HEK293 (cell line): ENCODE measurements around the gene NFIB.
A peak's percentile ranks its signal among the peaks of the same experiment; 100 is the strongest.

Source experiments
- IKZF3 ChIP-seq: fragments of 450-650 bp; IDR thresholded peaks from 2 replicates; pipeline ENCODE4 v1.5.0; 2018; ENCODE audit warnings: missing biosample characterization, mild to moderate bottlenecking, missing genetic modification characterization, moderate library complexity
- INSM2 ChIP-seq: fragments of 450-650 bp; formaldehyde crosslinking; IDR thresholded peaks from 2 replicates; pipeline ENCODE4 v1.5.1; 2016; ENCODE audit warnings: missing biosample characterization, missing genetic modification characterization
- PRDM4 ChIP-seq: fragments of 450-650 bp; formaldehyde crosslinking; IDR thresholded peaks from 2 replicates; pipeline ENCODE4 v1.5.1; 2017; ENCODE audit warnings: missing biosample characterization, missing genetic modification characterization
- PRDM6 ChIP-seq: fragments of 450-650 bp; formaldehyde crosslinking; IDR thresholded peaks from 2 replicates; pipeline ENCODE4 v1.5.1; 2017; ENCODE audit warnings: missing biosample characterization, missing genetic modification characterization
- SCRT2 ChIP-seq: fragments of 450-650 bp; formaldehyde crosslinking; IDR thresholded peaks from 2 replicates; pipeline ENCODE4 v1.5.1; 2016; ENCODE audit warnings: missing biosample characterization, missing genetic modification characterization
- ZFP69B ChIP-seq: fragments of 450-650 bp; formaldehyde crosslinking; IDR thresholded peaks from 2 replicates; pipeline ENCODE4 v1.5.1; 2016; ENCODE audit warnings: missing biosample characterization, missing genetic modification characterization
- ZIC2 ChIP-seq: fragments of 450-650 bp; formaldehyde crosslinking; IDR thresholded peaks from 2 replicates; pipeline ENCODE4 v1.5.1; 2016; ENCODE audit warnings: missing biosample characterization, missing genetic modification characterization
- ZNF112 ChIP-seq: fragments of 450-650 bp; formaldehyde crosslinking; IDR thresholded peaks from 2 replicates; pipeline ENCODE4 v1.5.0; 2017; ENCODE audit warnings: missing biosample characterization, missing genetic modification characterization
- ZNF114 ChIP-seq: fragments of 450-650 bp; formaldehyde crosslinking; IDR thresholded peaks from 2 replicates; pipeline ENCODE4 v1.5.0; 2017; ENCODE audit warnings: missing biosample characterization, missing genetic modification characterization
- ZNF121 ChIP-seq: fragments of 450-650 bp; formaldehyde crosslinking; IDR thresholded peaks from 2 replicates; pipeline ENCODE4 v1.5.1; 2016; ENCODE audit warnings: missing biosample characterization, missing genetic modification characterization
- ZNF155 ChIP-seq: fragments of 450-650 bp; formaldehyde crosslinking; IDR thresholded peaks from 2 replicates; pipeline ENCODE4 v1.5.1; 2016; ENCODE audit warnings: missing biosample characterization, missing genetic modification characterization
- ZNF16 ChIP-seq: fragments of 450-650 bp; formaldehyde crosslinking; IDR thresholded peaks from 2 replicates; pipeline ENCODE4 v1.5.1; 2016; ENCODE audit warnings: low read depth, missing biosample characterization, missing genetic modification characterization
- ZNF18 ChIP-seq: fragments of 450-650 bp; formaldehyde crosslinking; IDR thresholded peaks from 2 replicates; pipeline ENCODE4 v1.5.1; 2016; ENCODE audit warnings: missing biosample characterization, missing genetic modification characterization
- ZNF214 ChIP-seq: fragments of 450-650 bp; formaldehyde crosslinking; IDR thresholded peaks from 2 replicates; pipeline ENCODE4 v1.5.1; 2017; ENCODE audit warnings: missing biosample characterization, mild to moderate bottlenecking, missing genetic modification characterization, borderline replicate concordance
- ZNF23 ChIP-seq: fragments of 450-650 bp; formaldehyde crosslinking; IDR thresholded peaks from 2 replicates; pipeline ENCODE4 v1.5.1; 2016; ENCODE audit warnings: missing biosample characterization, missing genetic modification characterization, borderline replicate concordance
- ZNF394 ChIP-seq: fragments of 450-650 bp; formaldehyde crosslinking; IDR thresholded peaks from 2 replicates; pipeline ENCODE4 v1.5.1; 2016; ENCODE audit warnings: missing biosample characterization, missing genetic modification characterization, mild to moderate bottlenecking, moderate library complexity, borderline replicate concordance
- ZNF423 ChIP-seq: fragments of 450-650 bp; formaldehyde crosslinking; IDR thresholded peaks from 2 replicates; pipeline ENCODE4 v1.5.1; 2016; ENCODE audit warnings: missing biosample characterization, missing genetic modification characterization
- ZNF664 ChIP-seq: fragments of 450-650 bp; formaldehyde crosslinking; IDR thresholded peaks from 2 replicates; pipeline ENCODE4 v1.5.1; 2016; ENCODE audit warnings: missing biosample characterization, missing genetic modification characterization
- ZNF776 ChIP-seq: fragments of 450-650 bp; formaldehyde crosslinking; IDR thresholded peaks from 2 replicates; pipeline ENCODE4 v1.5.0; 2017; ENCODE audit warnings: missing biosample characterization, missing genetic modification characterization, borderline replicate concordance
- ZSCAN30 ChIP-seq: fragments of 450-650 bp; IDR thresholded peaks from 2 replicates; pipeline ENCODE4 v1.5.1; 2018; ENCODE audit warnings: missing biosample characterization, mild to moderate bottlenecking, missing genetic modification characterization, moderate library complexity
- TF ChIP-seq, protein P1 (sequence below): fragments of 450-650 bp; formaldehyde crosslinking; IDR thresholded peaks from 2 replicates; pipeline ENCODE4 v1.5.1; 2016; ENCODE audit warnings: missing biosample characterization, missing genetic modification characterization
- TF ChIP-seq, protein P2 (sequence below): fragments of 450-650 bp; formaldehyde crosslinking; IDR thresholded peaks from 2 replicates; pipeline ENCODE4 v1.5.1; 2016; ENCODE audit warnings: missing biosample characterization, missing genetic modification characterization, borderline replicate concordance
- TF ChIP-seq, protein P3 (sequence below): fragments of 450-650 bp; formaldehyde crosslinking; IDR thresholded peaks from 2 replicates; pipeline ENCODE4 v1.5.1; 2016; ENCODE audit warnings: missing biosample characterization, missing genetic modification characterization

Gene NFIB

DNA sequence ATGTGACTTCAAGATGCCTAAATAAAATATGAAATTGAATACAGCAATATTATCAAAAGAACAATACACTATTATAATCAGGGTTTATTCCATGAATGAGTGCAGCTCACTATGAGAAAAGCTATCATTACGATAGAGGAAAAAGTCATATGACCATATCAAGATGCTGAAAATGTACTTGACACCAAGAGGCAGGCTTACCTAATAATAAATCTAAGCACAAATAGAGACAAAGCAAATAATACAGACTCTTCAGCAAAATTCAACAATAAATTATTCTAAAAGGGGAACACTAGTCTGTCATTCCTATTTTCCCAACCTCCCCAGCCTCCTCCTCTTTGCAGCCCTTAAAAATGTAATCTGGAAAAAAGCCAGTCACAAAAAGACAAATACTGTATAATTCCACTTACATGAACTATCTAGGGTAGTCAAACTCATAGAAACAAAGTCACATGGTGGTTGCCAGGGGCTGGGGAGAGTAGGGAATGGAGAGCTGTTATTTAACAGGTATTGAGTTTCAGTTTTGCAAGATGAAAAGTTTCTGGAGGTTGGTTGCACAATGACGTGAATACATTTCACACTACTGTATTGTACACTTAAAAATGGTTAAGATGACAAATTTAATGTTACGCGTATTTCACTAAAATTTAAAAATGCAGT is 148.4 kb downstream of the NFIB start (continued):
- TF ChIP-seq ZNF18 (tag by site-specific recombination) (no peak), ZNF114 (tag by site-specific recombination) (no peak), ZNF23 (no peak), ZNF776 (tag by site-specific recombination) (no peak), ZNF155 (tag by site-specific recombination) (no peak), PRDM6 (tag by site-specific recombination) (peak; percentile 72), SCRT2 (tag by site-specific recombination) (no peak), ZNF121 (tag by site-specific recombination) (no peak), IKZF3 (tag by site-specific recombination) (0 out of 2 replicates have a peak, but pooled peaks have one; percentile 10), ZNF664 (tag by site-specific recombination) (no peak), ZNF214 (tag by site-specific recombination) (no peak), ZNF423 (tag by site-specific recombination) (no peak), ZFP69B (tag by site-specific recombination) (no peak), ZNF16 (tag by site-specific recombination) (no peak), ZIC2 (tag by site-specific recombination) (no peak), ZNF394 (tag by site-specific recombination) (no peak), INSM2 (tag by site-specific recombination) (no peak), ZNF112 (tag by site-specific recombination) (no peak), ZSCAN30 (no peak), PRDM4 (tag by site-specific recombination) (no peak)
- TF ChIP-seq, protein P1, sequence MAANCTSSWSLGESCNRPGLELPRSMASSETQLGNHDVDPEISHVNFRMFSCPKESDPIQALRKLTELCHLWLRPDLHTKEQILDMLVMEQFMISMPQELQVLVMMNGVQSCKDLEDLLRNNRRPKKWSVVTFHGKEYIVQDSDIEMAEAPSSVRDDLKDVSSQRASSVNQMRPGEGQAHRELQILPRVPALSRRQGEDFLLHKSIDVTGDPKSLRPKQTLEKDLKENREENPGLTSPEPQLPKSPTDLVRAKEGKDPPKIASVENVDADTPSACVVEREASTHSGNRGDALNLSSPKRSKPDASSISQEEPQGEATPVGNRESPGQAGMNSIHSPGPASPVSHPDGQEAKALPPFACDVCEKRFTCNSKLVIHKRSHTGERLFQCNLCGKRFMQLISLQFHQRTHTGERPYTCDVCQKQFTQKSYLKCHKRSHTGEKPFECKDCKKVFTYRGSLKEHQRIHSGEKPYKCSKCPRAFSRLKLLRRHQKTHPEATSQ (tag by site-specific recombination): no peak
- TF ChIP-seq, protein P2, sequence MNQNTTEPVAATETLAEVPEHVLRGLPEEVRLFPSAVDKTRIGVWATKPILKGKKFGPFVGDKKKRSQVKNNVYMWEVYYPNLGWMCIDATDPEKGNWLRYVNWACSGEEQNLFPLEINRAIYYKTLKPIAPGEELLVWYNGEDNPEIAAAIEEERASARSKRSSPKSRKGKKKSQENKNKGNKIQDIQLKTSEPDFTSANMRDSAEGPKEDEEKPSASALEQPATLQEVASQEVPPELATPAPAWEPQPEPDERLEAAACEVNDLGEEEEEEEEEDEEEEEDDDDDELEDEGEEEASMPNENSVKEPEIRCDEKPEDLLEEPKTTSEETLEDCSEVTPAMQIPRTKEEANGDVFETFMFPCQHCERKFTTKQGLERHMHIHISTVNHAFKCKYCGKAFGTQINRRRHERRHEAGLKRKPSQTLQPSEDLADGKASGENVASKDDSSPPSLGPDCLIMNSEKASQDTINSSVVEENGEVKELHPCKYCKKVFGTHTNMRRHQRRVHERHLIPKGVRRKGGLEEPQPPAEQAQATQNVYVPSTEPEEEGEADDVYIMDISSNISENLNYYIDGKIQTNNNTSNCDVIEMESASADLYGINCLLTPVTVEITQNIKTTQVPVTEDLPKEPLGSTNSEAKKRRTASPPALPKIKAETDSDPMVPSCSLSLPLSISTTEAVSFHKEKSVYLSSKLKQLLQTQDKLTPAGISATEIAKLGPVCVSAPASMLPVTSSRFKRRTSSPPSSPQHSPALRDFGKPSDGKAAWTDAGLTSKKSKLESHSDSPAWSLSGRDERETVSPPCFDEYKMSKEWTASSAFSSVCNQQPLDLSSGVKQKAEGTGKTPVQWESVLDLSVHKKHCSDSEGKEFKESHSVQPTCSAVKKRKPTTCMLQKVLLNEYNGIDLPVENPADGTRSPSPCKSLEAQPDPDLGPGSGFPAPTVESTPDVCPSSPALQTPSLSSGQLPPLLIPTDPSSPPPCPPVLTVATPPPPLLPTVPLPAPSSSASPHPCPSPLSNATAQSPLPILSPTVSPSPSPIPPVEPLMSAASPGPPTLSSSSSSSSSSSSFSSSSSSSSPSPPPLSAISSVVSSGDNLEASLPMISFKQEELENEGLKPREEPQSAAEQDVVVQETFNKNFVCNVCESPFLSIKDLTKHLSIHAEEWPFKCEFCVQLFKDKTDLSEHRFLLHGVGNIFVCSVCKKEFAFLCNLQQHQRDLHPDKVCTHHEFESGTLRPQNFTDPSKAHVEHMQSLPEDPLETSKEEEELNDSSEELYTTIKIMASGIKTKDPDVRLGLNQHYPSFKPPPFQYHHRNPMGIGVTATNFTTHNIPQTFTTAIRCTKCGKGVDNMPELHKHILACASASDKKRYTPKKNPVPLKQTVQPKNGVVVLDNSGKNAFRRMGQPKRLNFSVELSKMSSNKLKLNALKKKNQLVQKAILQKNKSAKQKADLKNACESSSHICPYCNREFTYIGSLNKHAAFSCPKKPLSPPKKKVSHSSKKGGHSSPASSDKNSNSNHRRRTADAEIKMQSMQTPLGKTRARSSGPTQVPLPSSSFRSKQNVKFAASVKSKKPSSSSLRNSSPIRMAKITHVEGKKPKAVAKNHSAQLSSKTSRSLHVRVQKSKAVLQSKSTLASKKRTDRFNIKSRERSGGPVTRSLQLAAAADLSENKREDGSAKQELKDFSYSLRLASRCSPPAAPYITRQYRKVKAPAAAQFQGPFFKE: no peak
- TF ChIP-seq, protein P3, sequence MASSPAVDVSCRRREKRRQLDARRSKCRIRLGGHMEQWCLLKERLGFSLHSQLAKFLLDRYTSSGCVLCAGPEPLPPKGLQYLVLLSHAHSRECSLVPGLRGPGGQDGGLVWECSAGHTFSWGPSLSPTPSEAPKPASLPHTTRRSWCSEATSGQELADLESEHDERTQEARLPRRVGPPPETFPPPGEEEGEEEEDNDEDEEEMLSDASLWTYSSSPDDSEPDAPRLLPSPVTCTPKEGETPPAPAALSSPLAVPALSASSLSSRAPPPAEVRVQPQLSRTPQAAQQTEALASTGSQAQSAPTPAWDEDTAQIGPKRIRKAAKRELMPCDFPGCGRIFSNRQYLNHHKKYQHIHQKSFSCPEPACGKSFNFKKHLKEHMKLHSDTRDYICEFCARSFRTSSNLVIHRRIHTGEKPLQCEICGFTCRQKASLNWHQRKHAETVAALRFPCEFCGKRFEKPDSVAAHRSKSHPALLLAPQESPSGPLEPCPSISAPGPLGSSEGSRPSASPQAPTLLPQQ (tag by site-specific recombination): no peak
